Germinal center (tissue), 1 donor: Measurements from ENCODE around the gene KCNAB2.
"Not testable (repeated sequence)": the region's sequence is repeated elsewhere in the genome, so short reads cannot be mapped to it uniquely, and the experiment has no call there.

Experiments used
- DNase-seq: peaks from one replicate; pipeline ENCODE4 v3.0.0; 2012; ENCODE audit warnings: mixed read lengths, low spot score

KCNAB2 gene

GRCh38 chr1:6010554-6010953 lies 35.1 kb upstream of the KCNAB2 start:
- no peak for DNase-seq

DNA sequence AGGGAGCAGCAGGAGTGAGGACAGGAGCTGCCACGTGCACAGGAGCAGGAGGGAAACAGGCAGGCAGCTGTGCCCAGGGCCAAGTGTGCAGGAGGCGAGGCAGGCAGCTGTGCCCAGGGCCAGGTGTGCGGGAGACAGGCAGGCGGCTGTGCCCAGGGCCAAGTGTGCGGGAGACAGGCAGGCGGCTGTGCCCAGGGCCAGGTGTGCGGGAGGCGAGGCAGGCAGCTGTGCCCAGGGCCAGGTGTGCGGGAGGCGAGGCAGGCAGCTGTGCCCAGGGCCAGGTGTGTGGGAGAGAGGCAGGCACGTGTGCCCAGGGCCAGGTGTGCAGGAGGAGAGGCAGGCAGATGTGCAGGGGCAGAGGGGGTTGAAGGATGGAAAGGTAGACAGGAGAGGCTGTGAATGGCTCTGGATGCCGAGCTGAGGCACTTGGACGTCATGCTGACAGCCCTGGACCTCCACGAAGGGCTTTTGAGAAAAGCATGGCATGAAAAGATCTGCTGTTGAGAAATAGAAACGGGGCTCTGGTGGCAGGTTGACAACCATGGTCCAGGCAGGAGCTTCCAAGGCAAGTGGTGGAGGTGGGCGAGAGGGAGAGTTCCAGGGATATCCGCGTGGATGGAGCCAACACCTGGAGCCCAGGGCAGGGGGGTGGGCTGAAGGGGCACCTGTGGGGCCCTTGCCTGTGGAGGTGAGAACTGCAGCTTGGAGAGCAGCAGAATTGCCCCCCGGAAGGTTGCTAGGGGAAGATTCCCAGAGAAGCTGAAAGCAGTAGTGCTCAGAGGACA lies 34.3 kb upstream of the KCNAB2 start:
- no peak for DNase-seq

DNA sequence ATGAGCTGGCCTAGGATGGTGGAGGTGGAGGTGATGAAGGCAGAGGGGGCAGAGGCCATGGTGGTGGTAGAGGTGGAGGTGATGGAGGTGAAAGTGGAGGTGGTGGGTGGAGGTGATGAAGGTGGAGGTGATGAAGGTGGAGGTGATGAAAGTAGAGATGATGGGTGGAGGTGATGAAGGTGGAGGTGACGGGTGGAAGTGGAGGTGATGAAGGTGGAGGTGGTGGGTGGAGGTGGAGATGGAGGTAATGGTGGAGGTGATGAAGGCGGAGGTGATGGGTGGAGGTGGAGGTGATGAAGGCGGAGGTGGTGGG lies 33.8 kb upstream of the KCNAB2 start:
- DNase-seq: no peak

GRCh38 chr1:6012529-6013318 lies 33.0 kb upstream of the KCNAB2 start:
- no peak for DNase-seq

DNA sequence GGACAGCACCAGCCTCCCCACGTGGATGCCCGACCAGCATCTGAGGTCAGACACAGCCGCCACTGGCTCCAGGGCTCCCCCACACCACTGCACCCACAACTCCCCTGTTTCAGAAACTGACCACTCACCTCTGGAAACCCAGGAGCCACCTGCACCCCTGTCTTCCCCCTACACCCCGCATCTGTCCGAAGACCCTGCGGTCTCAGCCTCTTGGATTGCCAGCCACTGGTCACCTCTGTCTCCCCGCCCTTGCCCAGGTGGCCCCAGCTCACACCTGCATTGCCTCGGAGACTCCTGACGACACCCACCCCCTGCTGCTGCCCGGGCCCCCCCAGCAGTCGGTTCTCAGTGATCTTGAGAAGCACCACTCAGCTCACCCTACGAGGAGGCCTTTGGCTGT lies 32.2 kb upstream of the KCNAB2 start:
- DNase-seq: no peak

GRCh38 chr1:6014130-6014999 lies 31.3 kb upstream of the KCNAB2 start:
- no peak for DNase-seq

DNA sequence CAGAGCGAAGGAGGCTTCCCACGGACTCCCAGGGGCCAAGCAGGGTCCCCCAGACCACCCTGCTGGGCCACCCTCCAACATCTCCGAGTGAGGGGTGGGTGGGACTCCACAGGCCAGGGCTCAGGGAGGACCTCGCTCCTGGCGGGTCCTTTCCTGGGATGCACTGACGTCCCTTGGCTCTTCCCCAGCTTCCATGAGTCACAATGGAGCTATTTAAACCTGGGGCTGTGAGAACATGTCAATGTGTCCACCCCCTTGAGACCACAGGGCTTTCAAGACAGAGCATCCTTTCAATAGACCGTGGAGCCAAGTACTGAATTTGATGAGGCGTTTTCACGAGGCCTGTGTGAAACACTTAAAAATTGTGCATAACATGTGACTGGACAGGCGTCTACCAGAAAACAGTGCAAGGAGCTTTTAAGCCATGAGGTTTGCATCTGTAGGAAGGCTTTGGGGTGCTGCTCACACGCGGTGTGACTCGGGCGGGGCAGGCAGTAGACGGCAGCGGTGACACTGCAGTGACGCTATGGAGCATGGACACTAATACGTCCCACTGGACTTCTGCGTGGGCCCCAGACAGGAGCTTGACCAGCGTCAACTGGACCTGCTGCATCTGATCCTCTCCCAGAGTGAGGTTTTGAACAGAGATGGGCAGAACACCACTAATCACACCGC lies 29.4 kb upstream of the KCNAB2 start:
- DNase-seq: no peak

DNA sequence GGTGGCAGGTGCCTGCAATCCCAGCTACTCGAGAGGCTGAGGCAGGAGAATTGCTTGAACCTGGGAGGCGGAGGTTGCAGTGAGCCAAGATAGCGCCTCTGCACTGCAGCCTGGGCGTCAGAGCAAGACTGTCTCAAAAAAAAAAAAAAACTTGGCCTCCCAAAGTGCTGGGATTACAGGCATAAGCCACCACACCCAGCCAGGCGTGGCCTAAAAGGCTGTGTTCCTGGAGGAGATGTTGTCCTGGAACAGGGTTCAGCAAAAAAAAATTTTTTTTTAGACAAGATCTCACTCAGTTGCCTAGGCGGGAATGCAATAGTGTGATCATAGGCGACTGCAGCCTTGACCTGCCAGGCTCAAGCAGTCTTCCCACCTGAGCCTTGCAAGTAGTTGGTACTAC lies 28.0 kb upstream of the KCNAB2 start:
- not testable (repeated sequence) for DNase-seq

DNA sequence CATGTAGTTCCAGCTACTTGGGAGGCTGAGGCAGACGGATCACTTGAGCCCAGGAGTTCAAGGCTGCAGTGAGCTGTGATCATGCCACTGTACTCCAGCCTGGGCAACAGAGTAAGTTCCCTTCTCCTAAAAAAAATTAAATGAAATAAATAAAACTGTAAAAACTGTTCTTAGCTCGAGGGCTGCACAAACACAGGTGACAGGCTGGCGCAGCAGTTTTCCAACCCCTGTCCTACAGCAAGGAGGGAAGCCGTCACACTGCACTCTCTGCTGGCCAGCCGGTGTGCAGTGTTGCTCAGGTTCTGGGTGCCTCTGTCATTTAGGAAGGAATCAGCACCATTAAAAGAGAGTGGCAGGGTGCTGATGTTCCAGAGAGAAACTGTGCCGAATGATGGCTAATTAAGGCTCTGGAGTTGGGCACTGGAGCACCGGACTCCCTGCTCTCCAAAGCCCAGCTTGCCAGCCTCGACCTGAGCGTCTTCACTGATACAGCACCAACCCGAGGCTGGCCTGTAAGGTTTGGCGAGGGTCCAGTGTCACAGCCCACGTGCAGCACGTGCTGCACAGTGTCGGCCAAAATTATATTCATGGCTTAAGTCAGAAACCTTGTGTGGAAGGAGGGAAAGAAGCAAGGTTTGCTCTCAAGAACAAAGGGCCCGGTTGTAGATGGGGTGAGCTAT lies 26.4 kb upstream of the KCNAB2 start:
- no peak for DNase-seq

- no peak for DNase-seq
Observed at GRCh38 chr1:6022193-6022592, 23.5 kb upstream of the KCNAB2 start.

- no peak for DNase-seq
Observed at GRCh38 chr1:6023346-6023745, 22.3 kb upstream of the KCNAB2 start.

DNA sequence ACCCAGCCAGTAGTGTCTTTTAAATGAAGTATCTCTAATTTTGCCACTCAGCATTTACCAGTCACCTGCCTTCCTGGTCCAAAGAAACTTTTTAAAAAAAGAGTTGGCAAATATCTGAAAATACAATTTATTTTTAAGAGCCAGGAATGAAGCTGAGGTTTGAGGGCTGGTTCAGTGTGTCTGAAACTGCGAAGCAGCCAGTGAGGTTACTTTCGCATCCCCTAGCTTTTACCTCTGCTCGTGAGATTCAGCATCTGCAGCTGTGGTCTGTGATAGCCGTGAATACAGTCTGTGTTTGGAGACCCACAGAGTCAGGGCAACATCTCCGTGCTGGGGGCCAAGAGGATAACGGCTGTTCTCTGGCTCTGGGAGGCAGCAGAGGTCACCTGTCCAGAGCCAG lies 21.3 kb upstream of the KCNAB2 start:
- DNase-seq: no peak

DNA sequence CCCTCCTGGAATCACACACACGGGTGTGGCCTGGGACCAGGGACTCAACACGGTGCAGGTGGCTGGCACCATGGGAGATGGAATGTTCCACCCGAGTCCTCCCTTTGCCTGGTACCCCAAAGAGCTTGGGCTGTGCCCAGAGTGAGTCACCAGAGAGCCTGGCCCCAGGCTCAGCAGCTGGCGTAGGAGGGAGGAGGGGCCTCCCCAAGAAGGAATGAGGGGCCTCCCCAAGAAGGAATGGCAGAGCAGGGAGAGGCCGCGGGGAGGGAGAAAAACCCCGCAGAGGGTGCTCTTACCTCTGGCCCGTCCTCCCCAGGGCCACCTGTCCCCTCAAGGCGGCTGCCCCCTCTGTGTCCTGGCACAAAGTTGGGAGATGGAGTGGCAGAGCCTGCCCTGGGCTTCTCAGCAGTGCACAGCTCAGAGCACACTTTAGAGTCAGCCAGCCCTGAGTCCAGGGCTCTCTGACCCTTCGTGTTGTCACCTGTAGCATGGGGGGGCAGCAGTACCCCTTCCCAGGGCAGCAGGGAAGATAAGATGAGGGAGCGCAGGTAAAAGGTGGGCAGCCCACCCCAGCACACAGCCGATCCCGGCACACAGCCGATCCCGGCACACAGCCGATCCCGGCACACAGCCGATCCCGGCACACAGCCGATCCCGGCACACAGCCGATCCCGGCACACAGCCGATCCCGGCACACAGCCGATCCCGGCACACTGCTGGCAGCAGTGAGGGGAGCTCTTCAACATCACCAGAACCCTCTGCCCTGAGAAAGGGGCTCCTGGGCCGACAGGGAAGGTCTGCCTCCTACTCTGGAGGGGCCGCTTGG lies 20.2 kb upstream of the KCNAB2 start:
- no peak for DNase-seq

DNA sequence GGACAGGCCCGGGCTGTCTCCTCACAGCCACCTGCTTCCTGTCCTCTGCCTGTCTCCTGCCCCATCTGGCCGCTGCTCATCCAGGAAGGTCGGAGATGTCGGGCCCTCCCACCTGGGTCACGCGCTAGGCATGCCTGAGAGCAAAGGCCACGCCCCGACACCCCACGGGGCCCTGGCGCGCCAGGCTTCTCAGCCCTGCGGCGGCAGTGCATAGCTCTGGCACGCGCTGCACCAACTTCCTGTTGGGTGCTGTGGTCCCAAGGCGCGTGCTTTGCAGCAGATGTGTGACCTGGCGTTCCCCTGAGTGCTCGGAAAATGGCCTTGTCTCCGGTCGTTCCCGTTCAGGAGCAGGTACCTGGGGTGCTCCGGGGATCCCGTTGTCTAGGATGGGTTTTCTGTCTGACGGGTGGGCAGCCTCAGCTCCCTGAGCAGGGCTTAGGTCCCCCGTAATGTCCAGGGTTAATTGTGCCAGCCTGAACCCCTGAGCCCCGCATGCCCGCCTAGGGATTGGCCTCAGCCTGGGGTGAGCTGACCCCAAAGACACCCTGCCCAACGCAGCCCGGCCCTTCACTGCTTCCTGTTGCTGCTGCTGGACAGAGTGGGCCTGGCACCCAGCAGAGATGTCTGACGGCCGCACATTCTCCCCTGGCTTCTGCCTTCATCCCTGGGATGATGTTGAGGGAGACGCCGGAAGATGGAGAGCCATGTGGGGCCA lies 19.4 kb upstream of the KCNAB2 start:
- peak; percentile 92 for DNase-seq

DNA sequence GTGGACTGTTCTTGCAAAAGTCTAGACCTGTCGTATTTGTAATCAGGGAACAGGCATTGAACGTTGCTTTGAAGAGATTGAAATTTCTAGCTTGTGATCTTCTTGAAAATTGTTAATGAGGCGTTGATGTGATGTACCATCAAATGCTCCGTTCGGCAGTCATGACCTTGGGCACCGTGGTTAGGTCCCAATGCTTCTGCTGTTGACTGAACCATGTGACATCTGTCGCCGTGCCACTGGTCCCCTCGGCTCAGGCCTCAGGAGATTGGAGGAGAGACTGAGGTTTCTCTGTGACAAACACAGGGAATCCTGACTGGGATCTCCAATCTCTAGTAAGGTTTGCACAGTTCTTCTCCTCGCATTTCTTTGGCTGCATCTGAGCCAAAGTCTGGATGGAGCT lies 18.1 kb upstream of the KCNAB2 start:
- no peak for DNase-seq

- DNase-seq: peak; percentile 58
Observed at GRCh38 chr1:6028042-6028850, 17.4 kb upstream of the KCNAB2 start.

GRCh38 chr1:6029351-6029750 lies 16.3 kb upstream of the KCNAB2 start:
- DNase-seq: no peak

DNA sequence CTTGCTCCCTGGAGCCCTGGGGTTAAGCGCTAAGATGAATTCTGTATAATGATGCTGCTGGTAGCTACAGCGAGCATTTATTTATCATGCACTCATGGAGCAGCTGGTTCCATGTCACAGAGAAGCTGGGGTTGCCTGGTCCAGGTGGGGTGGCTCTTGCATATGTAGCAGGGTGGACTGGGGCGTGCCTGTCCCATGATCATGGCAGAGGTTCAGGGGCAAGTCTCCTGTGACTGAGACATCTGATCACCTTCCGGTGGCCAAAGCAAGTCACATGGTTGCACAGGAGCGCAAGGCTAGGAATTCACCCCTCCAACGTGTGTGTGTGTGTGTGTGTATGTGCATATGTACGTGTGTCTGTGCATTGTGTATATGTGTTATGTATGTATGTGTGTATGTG lies 15.6 kb upstream of the KCNAB2 start:
- DNase-seq: no peak
